HUES48 (cell line): ENCODE data around the gene TM9SF3.

Experiments used
- H3K27ac ChIP-seq: one replicate; pipeline ENCODE4 v1.7.0; 2013; ENCODE audit warnings: low read depth, low read length, inconsistent platforms
- H3K27me3 ChIP-seq: 2 replicates; pipeline ENCODE4 v1.6.1; 2013; ENCODE audit warnings: mild to moderate bottlenecking, low read length; ENCODE audit not compliant: control insufficient read depth, insufficient read depth
- H3K36me3 ChIP-seq: 2 replicates; pipeline ENCODE4 v1.6.1; 2013; ENCODE audit warnings: low read length; ENCODE audit not compliant: control insufficient read depth, insufficient read depth
- H3K4me1 ChIP-seq: 2 replicates; pipeline ENCODE4 v1.6.1; 2013; ENCODE audit warnings: mild to moderate bottlenecking, low read length; ENCODE audit not compliant: control insufficient read depth, insufficient read depth
- H3K4me3 ChIP-seq: 2 replicates; pipeline ENCODE4 v1.5.1; 2013; ENCODE audit warnings: mild to moderate bottlenecking, low read depth, low read length
- H3K9ac ChIP-seq: 2 replicates; pipeline ENCODE4 v1.6.1; 2013; ENCODE audit warnings: mild to moderate bottlenecking, low read depth, low read length, moderate library complexity
- H3K9me3 ChIP-seq: 2 replicates; pipeline ENCODE4 v1.6.1; 2013; ENCODE audit warnings: low read length; ENCODE audit not compliant: control insufficient read depth, insufficient read depth

The TM9SF3 gene

DNA sequence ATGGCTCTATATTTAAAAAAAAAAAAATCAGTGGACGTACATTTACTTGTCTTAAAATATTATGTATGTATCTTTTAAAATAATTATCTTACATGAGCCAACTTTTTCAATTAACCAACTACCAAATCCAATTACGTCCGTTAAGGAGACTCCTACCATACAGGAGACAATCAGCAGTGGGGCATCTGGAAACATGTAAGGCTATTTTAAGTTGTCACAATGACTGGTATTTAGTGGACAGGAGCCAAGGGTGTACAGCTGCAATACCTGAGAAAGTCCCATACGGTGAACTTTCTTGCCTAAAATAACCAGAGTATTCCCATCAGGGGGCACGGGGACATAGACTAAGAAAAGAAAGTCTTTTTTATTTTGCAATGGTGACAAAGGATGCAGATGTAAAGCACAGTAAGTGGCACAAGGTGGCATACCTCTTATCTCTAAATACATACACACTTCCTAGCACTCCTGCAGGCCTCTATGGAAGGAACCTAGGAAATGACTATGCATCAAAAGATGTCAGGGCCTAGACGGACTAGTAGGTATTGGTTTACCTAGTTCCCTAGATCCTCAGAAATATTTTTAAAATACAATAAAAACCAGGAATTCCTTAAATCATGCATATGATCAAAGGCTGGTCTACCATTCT, 57.1 kb downstream of the TM9SF3 start:
- H3K27ac ChIP-seq: no peak overlapping the region
- peaks cover 78% of the 10 kb centered on the region for H3K36me3 ChIP-seq
- H3K4me3 ChIP-seq: no peak overlapping the region
- H3K4me1 ChIP-seq: no peaks in the 10 kb centered on the region
- no peaks in the 10 kb centered on the region for H3K27me3 ChIP-seq
- no peaks in the 10 kb centered on the region for H3K9me3 ChIP-seq
- no peak overlapping the region for H3K9ac ChIP-seq

DNA sequence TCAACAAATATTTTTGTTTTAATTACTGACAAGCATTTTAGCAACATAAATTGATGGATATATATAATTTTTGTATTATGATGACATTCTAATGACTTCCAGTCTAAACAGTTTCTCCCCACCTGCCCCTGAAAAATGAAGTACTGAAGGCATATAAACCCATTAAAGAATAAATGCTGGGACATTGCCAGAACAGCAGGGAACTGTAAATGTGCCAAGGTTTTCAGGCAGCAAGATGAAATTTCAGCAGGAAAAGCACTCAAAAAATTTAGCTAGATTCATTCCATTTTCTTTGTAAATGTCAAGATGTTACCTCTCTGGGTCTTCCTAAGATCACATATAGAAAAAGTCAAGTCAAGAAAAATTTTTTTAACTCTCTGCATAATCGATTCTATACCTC, 62.1 kb downstream of the TM9SF3 start:
- peaks cover 84% of the 10 kb centered on the region for H3K36me3 ChIP-seq
- no peaks in the 10 kb centered on the region for H3K27me3 ChIP-seq

GRCh38 chr10:96517284-96517683, 69.5 kb downstream of the TM9SF3 start:
- H3K36me3 ChIP-seq: peaks cover 25% of the 10 kb centered on the region
- peaks cover 25% of the 10 kb centered on the region for H3K27me3 ChIP-seq

More for the DNA sequence above, 62.1 kb downstream of the TM9SF3 start:
- Histone ChIP-seq H3K27ac (no peak overlapping the region), H3K9me3 (no peaks in the 10 kb centered on the region), H3K4me3 (no peak overlapping the region), H3K9ac (no peak overlapping the region), H3K4me1 (no peaks in the 10 kb centered on the region)

GRCh38 chr10:96516337-96516736, 70.5 kb downstream of the TM9SF3 start:
- Histone ChIP-seq H3K36me3 (peaks cover 16% of the 10 kb centered on the region), H3K9me3 (no peaks in the 10 kb centered on the region), H3K27me3 (peaks cover 34% of the 10 kb centered on the region), H3K4me3 (no peak overlapping the region), H3K9ac (no peak overlapping the region), H3K4me1 (peaks cover 11% of the 10 kb centered on the region), H3K27ac (no peak overlapping the region)

More at GRCh38 chr10:96517284-96517683, 69.5 kb downstream of the TM9SF3 start:
- Histone ChIP-seq H3K4me1 (peaks cover 1% of the 10 kb centered on the region), H3K9me3 (no peaks in the 10 kb centered on the region), H3K4me3 (no peak overlapping the region), H3K9ac (no peak overlapping the region), H3K27ac (no peak overlapping the region)

DNA sequence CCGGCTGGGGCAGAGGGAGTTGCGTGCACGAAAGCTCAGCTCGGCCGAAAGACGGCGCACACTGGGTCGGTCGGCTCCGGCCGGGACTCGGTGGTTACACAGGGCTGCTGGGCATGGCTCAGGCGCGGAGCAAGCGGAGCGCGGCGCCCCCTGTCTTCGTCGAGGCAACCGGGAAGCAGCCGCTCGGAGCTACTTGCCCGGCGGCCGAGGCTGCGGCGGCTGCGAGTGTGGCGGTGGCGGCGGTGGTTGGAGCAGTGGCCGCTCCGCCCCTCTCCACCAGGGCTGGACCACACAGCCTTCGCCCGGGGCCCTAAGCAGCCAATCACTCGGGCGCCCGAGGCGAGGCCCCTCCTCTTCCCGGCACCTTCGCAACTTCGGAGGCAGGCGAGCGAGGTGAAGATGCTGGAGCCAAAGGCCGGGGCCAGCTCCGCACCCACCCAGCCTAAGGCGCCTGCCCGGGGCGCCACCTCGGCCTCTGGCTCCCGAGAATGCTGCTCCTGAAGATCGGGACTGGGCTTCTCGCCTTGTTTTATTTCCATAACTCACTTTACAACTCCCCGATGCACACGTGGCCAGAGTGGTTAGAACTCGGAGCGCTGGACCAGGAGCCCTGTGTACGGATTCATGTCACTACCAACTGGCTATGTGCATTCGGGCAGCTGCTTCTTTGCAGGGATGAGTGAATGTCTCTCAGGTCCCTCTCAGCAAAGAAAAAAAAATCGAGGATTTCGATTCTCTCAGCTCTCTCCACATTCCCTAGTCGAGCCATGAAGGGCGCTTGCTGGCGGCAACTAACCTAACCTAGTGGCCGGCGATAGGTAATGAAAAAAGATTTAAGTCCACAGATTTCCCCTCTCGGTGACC, 72.9 kb downstream of the TM9SF3 start, which contains the start of gene TLL2:
TLL2 (minus strand) TSS at position 229 of the 864 bp plus-strand sequence. CDS start 241 bp downstream, outside the sequence.
- Histone ChIP-seq H3K36me3 (peaks cover 3% of the 10 kb centered on the region; the same call in 1 of the 2 replicates), H3K4me1 (peaks cover 20% of the 10 kb centered on the region), H3K4me3 (peak within 1 kb of the TSS; percentile 58), H3K9ac (no peak within 1 kb of the TSS), H3K9me3 (no peaks in the 10 kb centered on the region), H3K27ac (peak within 1 kb of the TSS; percentile 65), H3K27me3 (peaks cover 48% of the 10 kb centered on the region)

- H3K9ac ChIP-seq: no peak overlapping the region
- peak overlapping the region; percentile 65 for H3K27ac ChIP-seq
- H3K4me1 ChIP-seq: peaks cover 26% of the 10 kb centered on the region
- peaks cover 52% of the 10 kb centered on the region for H3K27me3 ChIP-seq
- H3K9me3 ChIP-seq: no peaks in the 10 kb centered on the region
- peak overlapping the region; percentile 58 for H3K4me3 ChIP-seq
- peaks cover 2% of the 10 kb centered on the region; the same call in 1 of the 2 replicates for H3K36me3 ChIP-seq
Observed at GRCh38 chr10:96513305-96513697, 73.5 kb downstream of the TM9SF3 start.

- Histone ChIP-seq H3K4me1 (peaks cover 26% of the 10 kb centered on the region), H3K9me3 (no peaks in the 10 kb centered on the region), H3K27ac (no peak overlapping the region), H3K9ac (no peak overlapping the region), H3K27me3 (peaks cover 58% of the 10 kb centered on the region), H3K36me3 (no peaks in the 10 kb centered on the region), H3K4me3 (peak overlapping the region; percentile 58)
Observed at GRCh38 chr10:96512524-96513304, 74.1 kb downstream of the TM9SF3 start.

DNA sequence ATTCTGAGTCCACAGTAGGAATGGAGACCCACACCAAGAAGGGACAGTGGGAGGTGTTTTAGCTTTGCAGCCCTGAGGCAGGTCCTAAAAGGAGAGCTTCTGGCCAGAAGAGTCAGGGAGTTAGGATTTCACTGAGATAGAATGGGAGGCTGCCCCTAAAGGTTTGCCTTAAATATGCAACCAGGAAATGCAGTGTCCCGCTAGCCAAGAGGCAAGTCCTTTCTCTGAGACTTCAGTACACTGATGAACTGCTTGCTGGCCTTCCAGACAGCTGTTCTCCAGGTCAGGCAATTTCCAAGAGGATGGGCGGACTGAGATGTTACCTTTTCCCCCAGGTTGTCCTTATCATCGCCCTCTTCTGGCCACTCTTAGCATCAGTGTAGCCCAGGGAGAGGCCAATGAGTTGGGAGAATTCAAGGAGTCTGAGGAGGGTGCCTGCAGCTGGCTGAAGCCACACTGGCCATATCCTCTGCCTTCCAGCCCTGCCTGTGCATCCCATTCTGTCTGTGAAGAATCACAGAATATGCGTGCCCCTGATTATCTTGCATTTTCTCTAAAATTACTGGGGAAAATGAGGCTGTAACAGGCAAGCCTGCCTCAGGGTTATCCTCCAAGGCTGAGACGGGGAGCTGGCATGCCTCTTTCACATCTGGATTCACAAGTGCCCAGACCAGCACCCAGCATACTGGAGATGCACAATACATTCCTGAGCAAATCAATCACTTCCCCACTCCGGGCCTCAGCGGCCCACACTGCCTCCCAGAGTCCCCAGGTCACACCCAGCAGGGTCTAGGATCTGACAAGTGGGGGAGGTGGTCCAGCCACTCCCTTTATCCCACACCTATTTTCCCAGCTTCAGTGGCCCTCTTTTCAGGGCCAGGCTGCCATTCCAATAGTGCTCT, 75.5 kb downstream of the TM9SF3 start:
- no peak overlapping the region for H3K4me3 ChIP-seq
- no peak overlapping the region for H3K9ac ChIP-seq
- H3K27me3 ChIP-seq: peaks cover 62% of the 10 kb centered on the region

GRCh38 chr10:96509017-96509641, 77.7 kb downstream of the TM9SF3 start:
- no peaks in the 10 kb centered on the region for H3K9me3 ChIP-seq
- no peak overlapping the region for H3K4me3 ChIP-seq
- no peak overlapping the region for H3K9ac ChIP-seq
- peak overlapping the region; percentile 88 for H3K27ac ChIP-seq
- peaks cover 26% of the 10 kb centered on the region for H3K4me1 ChIP-seq
- H3K27me3 ChIP-seq: peaks cover 47% of the 10 kb centered on the region
- H3K36me3 ChIP-seq: no peaks in the 10 kb centered on the region

More for the DNA sequence above, 75.5 kb downstream of the TM9SF3 start:
- H3K4me1 ChIP-seq: peaks cover 26% of the 10 kb centered on the region
- no peak overlapping the region for H3K27ac ChIP-seq
- H3K9me3 ChIP-seq: no peaks in the 10 kb centered on the region
- H3K36me3 ChIP-seq: no peaks in the 10 kb centered on the region
